Effector CD4-positive, alpha-beta T cell (primary cell): ENCODE results near the gene SORBS1.

Experiments used
- DNase-seq: peaks from one replicate; pipeline ENCODE4 v3.0.0-alpha.2; 2020
- total RNA-seq: gene quantifications from one replicate; lab custom pipeline; 2026; lab: John Stamatoyannopoulos, UW

The SORBS1 gene
- 1.9 reads per million, percentile 2 among the genes with 10 or more reads in this experiment for total RNA-seq

DNA sequence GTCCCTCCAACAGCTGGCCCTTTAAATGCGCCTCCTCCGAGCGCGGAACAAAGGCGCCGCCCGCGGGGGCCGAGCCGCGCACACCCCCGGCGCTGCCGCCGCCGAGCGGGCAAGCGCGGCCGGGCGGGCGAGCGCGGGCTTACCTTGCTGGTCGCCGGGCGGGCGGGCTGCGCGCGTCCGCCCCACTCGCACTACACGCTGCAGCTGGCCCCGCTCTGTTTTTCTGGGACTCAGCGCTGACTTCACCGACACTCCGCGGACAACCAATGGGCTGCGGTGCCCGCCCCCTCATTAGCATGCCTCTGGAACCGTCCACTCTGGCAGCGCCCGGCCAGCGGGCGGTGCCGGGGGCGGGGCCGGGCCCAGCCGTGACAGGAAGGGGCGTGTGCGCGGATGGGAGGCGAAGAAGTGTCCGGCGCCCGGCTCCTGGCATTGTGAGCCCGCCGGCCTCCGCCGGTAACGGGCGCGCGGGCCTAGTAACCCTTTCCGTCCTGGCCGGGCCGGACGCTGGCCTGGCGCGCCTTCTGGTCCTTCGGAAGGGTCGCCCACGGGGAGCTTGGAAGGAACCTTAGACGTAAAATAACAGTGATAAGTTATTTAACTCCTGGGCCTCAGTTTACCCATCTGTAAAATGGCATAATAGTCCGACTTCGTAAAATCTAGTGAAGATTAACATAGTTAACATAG lies at the start of gene SORBS1:
Gene SORBS1, minus strand, starts transcription at position 195 of the 687 bp plus-strand sequence. CDS start 120,236 bp downstream, outside the sequence.
- peak; percentile 87 for DNase-seq

DNA sequence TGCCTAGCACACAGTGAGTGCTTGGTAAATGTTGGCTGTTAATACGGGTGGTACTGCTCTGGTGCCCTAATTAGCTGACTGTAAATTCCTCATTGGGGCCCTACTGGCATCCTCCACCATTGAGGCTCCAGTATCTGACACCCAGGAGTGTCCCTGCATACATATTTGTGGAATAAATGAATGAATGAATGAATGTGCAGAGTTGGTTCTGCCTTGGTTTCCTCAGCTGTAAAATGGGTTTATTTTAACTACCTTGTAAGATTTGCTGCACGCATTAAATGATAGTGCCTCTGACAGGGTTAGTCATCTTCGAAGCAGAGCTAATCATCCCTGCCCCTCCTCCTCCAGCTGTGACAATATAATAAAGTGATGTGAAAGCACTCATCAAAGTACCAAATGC lies 49.6 kb upstream of the SORBS1 start:
- no peak for DNase-seq

- no peak for DNase-seq
Observed at GRCh38 chr10:95606922-95607321, 45.8 kb upstream of the SORBS1 start.

GRCh38 chr10:95605163-95605562 lies 44.0 kb upstream of the SORBS1 start:
- DNase-seq, result no peak

- no peak for DNase-seq
Observed at GRCh38 chr10:95604630-95605029, 43.5 kb upstream of the SORBS1 start.

DNA sequence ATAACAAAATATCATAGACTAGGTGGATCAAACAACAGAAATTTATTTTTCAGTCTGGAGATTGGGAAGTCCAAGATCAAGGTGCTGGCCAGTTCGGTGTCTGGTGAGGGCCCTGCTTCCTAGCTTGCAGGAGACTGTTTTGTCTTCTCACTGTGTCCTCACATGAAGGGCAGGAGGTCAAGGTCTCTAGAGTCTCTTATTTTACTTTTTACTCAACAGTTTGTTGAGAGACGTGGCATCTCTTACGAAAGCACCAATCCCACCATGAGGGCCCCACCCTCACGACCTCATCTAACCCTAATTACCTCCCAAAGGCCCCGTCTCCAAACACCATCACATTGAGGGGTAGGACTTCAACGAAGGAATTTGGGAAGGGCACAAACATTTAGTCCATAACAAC lies 41.2 kb upstream of the SORBS1 start:
- no peak for DNase-seq

DNA sequence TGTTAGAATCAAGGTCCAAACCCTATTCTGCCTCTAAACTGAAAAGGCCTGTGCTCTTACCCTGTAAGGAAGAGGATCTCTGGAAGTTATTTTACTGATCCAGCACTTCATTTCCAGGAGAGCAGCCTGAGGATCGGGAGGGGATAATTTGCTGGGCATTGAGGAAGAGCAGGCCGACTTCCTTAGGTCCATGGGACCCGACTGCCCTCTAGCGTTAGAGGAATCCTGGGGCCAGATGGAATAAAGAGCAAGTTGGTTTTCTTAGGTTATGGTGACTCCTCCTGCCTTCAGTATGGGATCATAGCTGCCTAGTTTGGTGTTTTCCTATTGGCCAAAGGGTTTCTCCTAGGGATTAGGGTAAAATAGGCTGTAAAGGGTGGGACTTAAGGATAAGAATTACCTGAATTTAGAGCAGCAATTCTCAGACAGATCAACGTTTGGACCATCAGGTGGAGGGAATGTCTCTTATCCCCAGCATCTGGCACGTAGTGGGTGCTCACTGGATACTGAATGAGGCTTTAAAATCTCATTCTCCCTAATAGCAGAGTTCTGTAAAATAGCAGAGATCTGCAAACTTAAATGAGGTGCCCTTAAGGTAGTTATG lies 40.0 kb upstream of the SORBS1 start:
- DNase-seq, result peak; percentile 17

- DNase-seq, result no peak
Observed at GRCh38 chr10:95600158-95600557, 39.0 kb upstream of the SORBS1 start.

- no peak for DNase-seq
Observed at GRCh38 chr10:95597788-95598187, 36.6 kb upstream of the SORBS1 start.

DNA sequence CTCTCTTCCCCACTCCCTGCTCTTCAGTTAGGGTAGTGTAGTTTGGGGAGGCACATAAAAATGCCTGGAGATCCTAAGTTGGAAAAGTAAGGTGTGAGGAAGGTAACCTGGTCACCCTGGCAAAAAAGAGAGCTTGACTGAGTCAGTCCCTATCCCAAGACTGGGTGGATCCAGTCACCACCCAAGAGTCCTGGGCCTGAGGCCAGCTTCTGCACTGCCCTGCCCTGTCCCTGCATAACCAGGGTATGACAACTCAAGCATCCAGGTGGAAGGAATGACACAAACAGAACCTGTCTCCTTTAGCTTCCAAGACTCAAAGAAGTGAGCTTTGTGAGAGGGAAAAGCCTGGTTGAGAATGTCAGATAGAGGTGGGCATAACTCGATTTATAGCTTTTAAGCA lies 26.9 kb upstream of the SORBS1 start:
- no peak for DNase-seq

DNA sequence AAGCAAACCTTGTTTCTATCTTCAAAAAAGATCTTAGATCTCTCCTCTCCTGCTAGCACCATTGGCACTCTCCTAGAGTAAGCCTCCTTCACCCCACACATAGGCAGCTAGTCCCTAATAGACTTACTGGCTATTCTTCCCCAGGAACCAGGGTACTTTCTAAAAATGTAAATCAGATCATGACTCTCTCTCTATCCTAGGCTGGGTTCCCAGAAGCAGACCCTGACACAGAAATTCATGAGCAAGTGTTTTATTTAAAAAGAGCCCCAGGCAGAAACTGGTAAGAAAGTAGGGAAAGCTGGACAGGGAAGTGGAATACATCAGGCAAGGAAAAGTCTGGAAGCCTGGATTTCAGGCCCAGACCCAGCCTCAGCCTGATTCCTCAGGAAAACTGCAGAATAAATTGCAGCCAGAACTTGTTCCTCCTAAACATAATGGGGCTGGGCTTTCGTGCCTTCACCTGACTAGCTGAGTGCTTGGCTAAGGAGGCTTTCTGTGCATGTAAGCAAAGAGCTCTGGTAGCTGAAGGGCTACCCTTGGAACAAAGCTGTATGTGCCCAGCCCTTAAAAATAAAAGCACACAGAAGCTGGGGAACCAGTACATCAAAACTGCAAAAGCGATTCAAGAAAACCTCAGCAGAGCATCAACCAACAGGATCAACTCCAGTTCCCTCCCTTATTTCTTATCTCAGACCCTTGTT lies 18.8 kb upstream of the SORBS1 start:
- no peak for DNase-seq

GRCh38 chr10:95579292-95579691 lies 18.1 kb upstream of the SORBS1 start:
- DNase-seq, result no peak

DNA sequence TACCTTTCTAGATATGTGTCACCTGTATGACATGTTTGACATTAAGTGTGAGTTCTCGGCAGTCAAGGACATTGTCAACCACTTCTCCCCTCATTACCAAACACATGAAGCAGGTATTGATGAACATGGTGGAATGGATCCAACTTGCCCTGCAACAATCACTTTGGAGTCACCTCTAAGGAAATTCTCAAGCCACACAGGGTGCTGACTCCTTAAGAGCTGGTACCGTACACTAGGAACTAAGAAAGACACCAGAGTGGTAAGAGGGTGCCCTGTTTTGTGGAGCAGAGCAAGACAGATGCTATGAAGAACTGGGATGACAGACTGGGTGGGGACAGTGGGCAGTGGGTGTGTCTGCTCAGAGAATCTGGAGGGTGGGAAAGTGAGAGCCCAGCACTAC lies 17.4 kb upstream of the SORBS1 start:
- no peak for DNase-seq

- DNase-seq, result no peak
Observed at GRCh38 chr10:95574649-95575365, 13.6 kb upstream of the SORBS1 start.

- no peak for DNase-seq
Observed at GRCh38 chr10:95573964-95574604, 12.9 kb upstream of the SORBS1 start.

GRCh38 chr10:95573527-95573926 lies 12.4 kb upstream of the SORBS1 start:
- DNase-seq, result no peak

DNA sequence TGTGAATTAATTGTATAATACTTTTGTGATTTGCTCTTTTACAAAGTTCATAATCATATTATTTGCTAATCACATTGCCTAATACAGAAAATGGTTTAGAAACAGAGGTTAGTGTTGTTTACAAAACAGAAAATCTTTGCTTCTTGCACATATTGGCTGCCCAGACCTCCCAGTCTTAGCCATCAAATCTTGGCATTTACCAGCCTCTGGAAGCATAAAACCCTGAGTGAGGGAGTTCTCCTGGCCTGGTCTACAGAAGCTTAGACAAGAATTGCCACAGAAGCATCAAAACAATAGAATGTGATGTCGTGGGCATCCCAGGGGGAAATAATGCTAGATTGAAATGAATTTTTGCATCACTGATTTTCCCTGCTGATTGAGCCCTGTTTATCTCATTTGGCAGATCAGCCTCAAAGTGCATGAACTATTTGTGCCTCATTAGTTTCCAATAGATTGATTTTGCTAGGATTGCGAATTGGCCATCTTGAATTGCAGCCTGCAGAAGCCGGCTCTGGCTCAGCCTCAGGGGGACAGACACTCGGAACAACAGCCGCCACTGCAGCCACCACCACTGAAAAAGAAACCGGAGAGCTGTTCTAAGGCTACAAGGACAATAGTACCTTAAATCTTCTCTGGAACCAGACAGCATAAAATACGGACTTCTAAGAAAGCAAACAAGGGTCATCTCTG lies 11.1 kb upstream of the SORBS1 start:
- no peak for DNase-seq

GRCh38 chr10:95571390-95571789 lies 10.2 kb upstream of the SORBS1 start:
- no peak for DNase-seq

GRCh38 chr10:95569368-95569767 lies 8.2 kb upstream of the SORBS1 start:
- DNase-seq, result no peak

DNA sequence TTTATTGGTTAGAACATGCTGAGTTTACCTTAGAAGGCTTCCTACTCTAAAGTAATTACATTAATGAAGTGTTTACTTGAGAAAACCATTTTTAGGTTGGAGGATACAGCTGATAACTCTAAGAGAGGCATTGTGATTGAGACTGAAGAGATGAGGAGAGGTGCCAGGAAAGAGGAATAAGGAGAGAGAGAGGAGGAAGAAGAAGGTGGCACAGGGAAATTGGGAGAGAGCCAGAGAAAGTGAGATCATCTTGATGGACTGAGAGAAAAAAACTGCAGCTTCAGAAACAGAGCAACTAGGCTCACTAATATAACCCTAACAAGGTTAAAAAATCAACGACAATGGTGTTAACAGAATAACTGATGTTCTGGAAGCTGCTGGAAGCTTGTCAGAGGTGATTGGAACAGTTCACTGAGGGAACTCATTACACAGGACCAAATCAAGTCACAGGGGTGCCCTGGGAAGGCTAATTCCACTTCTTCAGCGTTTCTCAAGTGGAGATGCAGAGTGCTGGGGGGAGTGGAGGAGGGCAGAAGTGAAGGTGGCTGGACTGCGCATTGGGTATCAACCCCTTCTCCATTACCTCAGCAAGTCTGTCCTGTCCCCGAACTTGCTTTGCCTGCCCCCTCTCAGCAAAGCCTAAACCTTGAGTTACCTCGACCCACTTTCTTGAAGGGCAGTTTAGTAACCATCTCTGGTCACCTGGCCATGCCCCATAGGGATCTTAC lies 6.9 kb upstream of the SORBS1 start:
- DNase-seq, result no peak

DNA sequence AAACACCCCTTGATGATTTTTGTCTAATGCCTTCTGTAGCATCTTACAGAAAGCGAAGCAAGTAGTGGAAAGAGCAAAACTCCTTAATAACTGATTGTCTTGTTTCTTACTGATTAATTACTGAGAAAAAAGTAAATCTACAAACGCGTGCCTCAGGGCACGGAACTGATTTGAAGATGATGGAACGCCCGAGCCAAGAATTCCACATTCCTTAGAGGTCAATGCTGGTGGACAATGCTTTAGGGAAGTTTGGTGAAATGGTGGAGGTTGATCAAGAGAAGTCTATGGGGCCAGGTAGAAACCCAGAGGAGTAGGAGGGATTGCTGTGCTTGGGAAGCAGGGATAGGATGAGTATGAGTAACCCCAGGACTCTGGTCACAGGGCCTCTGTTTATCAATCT lies 5.0 kb upstream of the SORBS1 start:
- no peak for DNase-seq
